Measurements from ENCODE around the gene C1QBP.
"Not testable (repeated sequence)": the region's sequence is repeated elsewhere in the genome, so short reads cannot be mapped to it uniquely, and the experiment has no call there.

Gene C1QBP

DNA sequence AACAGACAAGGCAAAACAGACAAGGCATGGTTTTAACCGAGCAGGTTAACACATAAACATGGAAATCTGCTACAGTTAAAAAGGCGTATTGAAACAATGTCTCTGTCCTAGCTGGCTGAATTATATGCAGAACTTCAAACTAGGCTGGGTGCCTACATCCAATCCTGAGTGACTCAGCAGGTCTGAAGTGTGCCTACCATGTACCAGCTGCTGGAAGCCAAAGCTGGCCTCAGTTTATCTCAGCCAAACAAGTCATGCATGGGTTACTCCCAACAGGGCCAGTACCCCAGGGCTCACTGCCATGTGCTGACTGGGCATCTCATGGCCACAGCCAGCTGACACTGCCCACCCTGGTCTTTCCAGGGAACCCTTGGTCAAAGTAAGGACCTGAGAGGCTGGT lies 4.0 kb downstream of the C1QBP start:
- Histone ChIP-seq H3K27ac (ENCODE audit: low read depth, low read length, poor library complexity, severe bottlenecking) (no peak overlapping the region), H4K20me1 (ENCODE audit: insufficient read depth, low read length) (no peaks in the 10 kb centered on the region), H3K9me3 (ENCODE audit: low read length) (no peaks in the 10 kb centered on the region), H3K4me2 (ENCODE audit: low read length) (no peak overlapping the region), H2AFZ (ENCODE audit: low read length) (no peak overlapping the region), H3K36me3 (ENCODE audit: insufficient read depth, low read length) (peaks cover 78% of the 10 kb centered on the region), H3K4me3 (ENCODE audit: low read depth, low read length, poor library complexity, severe bottlenecking) (no peak overlapping the region), H3K9me2 (ENCODE audit: low read depth, low read length) (no peaks in the 10 kb centered on the region), H3K9ac (ENCODE audit: low read length) (no peak overlapping the region), H3K4me1 (ENCODE audit: insufficient read depth, low read length, severe bottlenecking) (peaks cover 27% of the 10 kb centered on the region), H3K79me2 (ENCODE audit: insufficient read depth, low read length) (peaks cover 20% of the 10 kb centered on the region), H3F3A (ENCODE audit: insufficient read depth, low read length) (peaks cover 3% of the 10 kb centered on the region; the same call in 1 of the 2 replicates), H3K27me3 (ENCODE audit: insufficient read depth, low read length) (no peaks in the 10 kb centered on the region)
- TF ChIP-seq EZH2 (IDR thresholded peaks at IDR 0.05; ENCODE audit: borderline replicate concordance, low read length) (no peak), CTCF (IDR thresholded peaks at IDR 0.05; ENCODE audit: low read length) (no peak)

DNA sequence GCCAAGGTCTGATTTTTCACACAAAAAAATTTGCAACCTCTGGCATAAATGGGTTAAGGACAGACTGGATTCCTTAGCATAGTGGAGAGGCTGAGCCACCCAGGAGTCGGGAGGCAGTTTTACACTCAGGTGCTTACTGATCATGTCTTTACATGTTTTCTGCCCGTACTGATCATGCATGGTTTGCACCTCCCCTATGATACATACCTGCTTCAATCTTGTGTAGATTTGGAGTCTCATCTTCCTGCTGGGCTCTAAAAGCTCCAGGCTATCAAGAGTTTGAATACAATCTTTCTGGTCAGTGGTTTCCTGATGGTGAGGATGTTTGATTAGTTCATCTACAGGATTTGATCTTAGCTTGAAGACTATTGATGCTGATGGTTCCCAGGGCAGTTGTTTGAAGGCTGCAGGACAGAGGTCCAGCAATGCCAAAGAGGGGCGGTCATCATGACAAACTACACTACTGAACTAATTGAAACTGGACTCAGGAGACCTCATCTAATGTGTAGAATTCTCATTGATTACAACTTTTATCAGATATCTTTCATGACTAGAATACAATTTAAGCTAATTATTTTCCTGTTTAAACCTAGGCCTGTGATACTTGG lies 6.9 kb downstream of the C1QBP start:
- Histone ChIP-seq H3K27ac (ENCODE audit: low read depth, low read length, poor library complexity, severe bottlenecking) (no peak overlapping the region), H3K27me3 (ENCODE audit: insufficient read depth, low read length) (no peaks in the 10 kb centered on the region), H3F3A (ENCODE audit: insufficient read depth, low read length) (peaks cover 3% of the 10 kb centered on the region; the same call in 1 of the 2 replicates), H2AFZ (ENCODE audit: low read length) (no peak overlapping the region), H3K9ac (ENCODE audit: low read length) (no peak overlapping the region), H3K36me3 (ENCODE audit: insufficient read depth, low read length) (peaks cover 92% of the 10 kb centered on the region), H3K79me2 (ENCODE audit: insufficient read depth, low read length) (peaks cover 3% of the 10 kb centered on the region), H3K4me2 (ENCODE audit: low read length) (no peak overlapping the region), H3K4me1 (ENCODE audit: insufficient read depth, low read length, severe bottlenecking) (peaks cover 10% of the 10 kb centered on the region), H3K9me3 (ENCODE audit: low read length) (no peaks in the 10 kb centered on the region), H3K4me3 (ENCODE audit: low read depth, low read length, poor library complexity, severe bottlenecking) (no peak overlapping the region), H4K20me1 (ENCODE audit: insufficient read depth, low read length) (no peaks in the 10 kb centered on the region), H3K9me2 (ENCODE audit: low read depth, low read length) (no peaks in the 10 kb centered on the region)
- TF ChIP-seq CTCF (IDR thresholded peaks at IDR 0.05; ENCODE audit: low read length) (no peak), EZH2 (IDR thresholded peaks at IDR 0.05; ENCODE audit: borderline replicate concordance, low read length) (no peak)

GRCh38 chr17:5431234-5431633 lies 7.7 kb downstream of the C1QBP start:
- H3K9me2 ChIP-seq (ENCODE audit: low read depth, low read length); H3K4me1 ChIP-seq (ENCODE audit: insufficient read depth, low read length, severe bottlenecking); H3K9ac ChIP-seq (ENCODE audit: low read length); H3K79me2 ChIP-seq (ENCODE audit: insufficient read depth, low read length); H4K20me1 ChIP-seq (ENCODE audit: insufficient read depth, low read length); H3F3A ChIP-seq (ENCODE audit: insufficient read depth, low read length); H3K27me3 ChIP-seq (ENCODE audit: insufficient read depth, low read length); H3K4me3 ChIP-seq (ENCODE audit: low read depth, low read length, poor library complexity, severe bottlenecking); H3K4me2 ChIP-seq (ENCODE audit: low read length); H2AFZ ChIP-seq (ENCODE audit: low read length); H3K9me3 ChIP-seq (ENCODE audit: low read length); H3K27ac ChIP-seq (ENCODE audit: low read depth, low read length, poor library complexity, severe bottlenecking): not testable (repeated sequence)
- H3K36me3 ChIP-seq (ENCODE audit: insufficient read depth, low read length) = peaks cover 92% of the 10 kb centered on the region

DNA sequence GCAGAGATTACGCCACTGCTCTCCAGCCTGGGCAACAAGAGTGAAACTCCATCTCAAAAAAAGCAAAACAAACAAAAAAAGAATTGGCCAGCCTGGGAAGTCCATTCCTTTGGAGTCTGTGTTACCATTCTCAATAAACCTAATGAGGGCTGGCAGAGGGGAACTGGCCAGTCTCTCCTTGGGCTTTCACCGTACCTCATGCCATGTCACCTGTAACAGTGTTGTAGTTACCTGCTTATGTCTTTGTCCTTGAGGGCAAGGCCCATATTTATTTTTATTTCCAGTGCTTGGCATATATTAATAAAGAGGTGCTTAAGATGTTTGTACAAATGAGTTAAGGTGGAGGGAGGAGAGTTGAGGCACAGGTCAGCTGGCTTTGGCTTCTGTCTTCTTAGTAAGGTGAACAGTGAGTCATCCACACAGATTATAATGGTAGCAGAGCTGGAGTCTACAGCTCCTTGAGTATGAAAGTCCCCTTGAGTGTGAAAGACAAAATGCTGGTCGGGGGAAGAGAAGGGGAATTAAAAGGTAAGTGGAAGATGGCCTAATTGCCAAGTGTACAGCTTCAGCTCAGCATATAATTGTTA lies 8.4 kb downstream of the C1QBP start:
- Histone ChIP-seq H3K27me3 (ENCODE audit: insufficient read depth, low read length) (no peaks in the 10 kb centered on the region), H3K4me1 (ENCODE audit: insufficient read depth, low read length, severe bottlenecking) (no peaks in the 10 kb centered on the region), H3K9me2 (ENCODE audit: low read depth, low read length) (no peaks in the 10 kb centered on the region), H4K20me1 (ENCODE audit: insufficient read depth, low read length) (no peaks in the 10 kb centered on the region), H3F3A (ENCODE audit: insufficient read depth, low read length) (peaks cover 3% of the 10 kb centered on the region; the same call in 1 of the 2 replicates), H2AFZ (ENCODE audit: low read length) (no peak overlapping the region), H3K27ac (ENCODE audit: low read depth, low read length, poor library complexity, severe bottlenecking) (no peak overlapping the region), H3K4me3 (ENCODE audit: low read depth, low read length, poor library complexity, severe bottlenecking) (no peak overlapping the region), H3K9me3 (ENCODE audit: low read length) (no peaks in the 10 kb centered on the region), H3K36me3 (ENCODE audit: insufficient read depth, low read length) (peaks cover 95% of the 10 kb centered on the region), H3K79me2 (ENCODE audit: insufficient read depth, low read length) (no peaks in the 10 kb centered on the region), H3K9ac (ENCODE audit: low read length) (no peak overlapping the region), H3K4me2 (ENCODE audit: low read length) (no peak overlapping the region)
- TF ChIP-seq EZH2 (IDR thresholded peaks at IDR 0.05; ENCODE audit: borderline replicate concordance, low read length) = no peak
- no peak for TF ChIP-seq CTCF (IDR thresholded peaks at IDR 0.05; ENCODE audit: low read length)
